GM12875 (cell line): ENCODE data around the gene CAD.

Source experiments
- H3K4me3 ChIP-seq: one replicate; pipeline ENCODE4 v1.5.1; 2011; ENCODE audit warnings: low read depth, low read length, control low read depth
- CTCF ChIP-seq: IDR thresholded peaks from 2 replicates; pipeline ENCODE4 v1.5.1; 2011; ENCODE audit warnings: low read depth, mild to moderate bottlenecking, control low read depth, inconsistent platforms, low read length, moderate library complexity, borderline replicate concordance; ENCODE audit not compliant: insufficient read depth

CAD gene

GRCh38 chr2:27275211-27276150, 58.3 kb downstream of the CAD start, which contains the start of gene DNAJC5G:
Gene DNAJC5G (plus strand): TSS chr2:27275433. CDS start chr2:27276729, 1,296 bp downstream.
- TF ChIP-seq CTCF, result no peak
- no peak within 1 kb of the TSS for H3K4me3 ChIP-seq

GRCh38 chr2:27278010-27278409, 60.8 kb downstream of the CAD start:
- no peak for TF ChIP-seq CTCF
- H3K4me3 ChIP-seq, result no peak overlapping the region

- TF ChIP-seq CTCF, result no peak
These were observed 63.7 kb downstream of the CAD start for GRCh38 chr2:27280826-27281225.

GRCh38 chr2:27281442-27281841, 64.3 kb downstream of the CAD start:
- no peak overlapping the region for H3K4me3 ChIP-seq
- no peak for TF ChIP-seq CTCF

More at GRCh38 chr2:27280826-27281225, 63.7 kb downstream of the CAD start:
- H3K4me3 ChIP-seq, result no peak overlapping the region

- no peak for TF ChIP-seq CTCF
- no peak within 1 kb of the TSS for H3K4me3 ChIP-seq
These were observed 64.8 kb downstream of the CAD start, which contains the start of gene TRIM54 for GRCh38 chr2:27281855-27282559. Gene TRIM54 (plus strand): TSS chr2:27282429. CDS start chr2:27282732, 303 bp downstream.

- no peak for TF ChIP-seq CTCF
- no peak overlapping the region for H3K4me3 ChIP-seq
These were observed 65.7 kb downstream of the CAD start for GRCh38 chr2:27282892-27283291.
